Umbilical cord (tissue), 2 donors: ENCODE measurements around the gene PECR. TPM values are rescaled to one million over a fixed set of nuclear protein-coding genes. Genes with fewer than 3 reads are reported as not detected.
"Not testable (repeated sequence)": the region's sequence is repeated elsewhere in the genome, so short reads cannot be mapped to it uniquely, and the experiment has no call there.

ENCODE experiments used
- DNase-seq: peaks from one replicate; pipeline ENCODE4 v3.0.0-alpha.2; 2015; ENCODE audit warnings: low spot score
- total RNA-seq: library from RNA; depleted of rRNA; stranded (reverse); fragments of >200 nt; gene quantifications from one replicate; pipeline ENCODE4 v1.2.3, GENCODE V29; 2014; ENCODE audit warnings: low replicate concordance; ENCODE audit not compliant: insufficient read depth

The PECR gene
- total RNA-seq, 1 donor from 2014 or later: 1.7 TPM

DNA sequence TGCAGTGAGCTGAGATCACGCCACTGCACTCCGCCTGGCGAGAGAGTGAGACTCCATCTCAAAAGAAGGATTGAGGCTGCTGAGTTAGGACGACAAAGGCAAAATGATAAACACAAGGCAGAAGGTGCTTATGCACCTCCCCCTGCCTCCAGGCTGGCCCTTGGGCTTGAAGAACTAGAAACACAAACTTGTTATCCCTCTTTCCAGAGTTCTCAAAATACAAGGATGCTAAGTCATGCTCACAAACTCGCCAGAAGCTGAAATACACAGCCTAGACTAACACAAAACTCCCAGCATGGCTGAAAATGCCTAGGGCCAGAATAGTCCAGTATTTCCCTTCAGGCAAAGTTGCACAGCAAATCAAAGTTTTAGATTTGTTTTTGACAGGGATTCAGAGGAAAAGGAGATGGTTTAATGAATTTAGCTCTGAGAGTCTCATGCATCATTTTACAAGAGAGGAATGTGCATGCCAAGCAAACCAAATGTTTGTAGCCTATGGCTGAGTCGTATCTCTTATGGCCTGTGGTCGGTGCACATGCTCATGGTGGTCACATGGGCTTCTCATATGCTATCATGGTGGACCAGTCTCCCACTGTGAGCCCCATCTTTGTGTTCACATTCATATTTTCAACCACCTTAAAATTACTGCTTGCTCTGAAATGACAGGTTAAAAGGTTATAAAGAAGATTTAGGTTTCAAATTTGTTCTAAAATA lies 52.0 kb downstream of the PECR start:
- DNase-seq: no peak

DNA sequence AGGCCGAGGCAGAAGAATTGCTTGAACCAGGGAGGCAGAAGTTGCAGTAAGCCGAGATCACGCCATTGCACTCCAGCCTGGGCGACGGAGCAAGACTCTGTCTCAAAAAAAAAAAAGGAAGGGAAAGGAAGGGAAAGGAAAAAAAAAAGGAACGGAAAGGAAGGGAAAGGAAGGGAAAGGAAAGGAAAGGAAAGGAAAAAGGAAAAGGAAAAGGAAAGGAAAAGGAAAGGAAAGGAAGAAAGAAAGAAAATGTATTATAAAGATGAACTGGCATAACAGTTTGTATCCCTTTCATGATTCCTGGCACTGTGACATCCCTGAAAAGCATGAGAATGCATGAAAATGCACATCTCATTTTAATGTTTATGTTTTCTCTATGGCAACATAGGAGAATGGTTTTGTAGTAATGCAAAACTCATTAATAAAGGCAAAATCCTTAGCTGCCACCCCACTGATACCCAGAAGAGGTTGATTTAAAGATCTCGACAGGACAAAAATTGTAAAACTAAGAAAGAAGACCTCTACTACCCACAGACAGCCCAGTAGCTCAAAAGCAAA lies 56.8 kb downstream of the PECR start:
- DNase-seq: no peak

GRCh38 chr2:216023055-216023648 lies 58.5 kb downstream of the PECR start:
- peak; percentile 51 for DNase-seq

DNA sequence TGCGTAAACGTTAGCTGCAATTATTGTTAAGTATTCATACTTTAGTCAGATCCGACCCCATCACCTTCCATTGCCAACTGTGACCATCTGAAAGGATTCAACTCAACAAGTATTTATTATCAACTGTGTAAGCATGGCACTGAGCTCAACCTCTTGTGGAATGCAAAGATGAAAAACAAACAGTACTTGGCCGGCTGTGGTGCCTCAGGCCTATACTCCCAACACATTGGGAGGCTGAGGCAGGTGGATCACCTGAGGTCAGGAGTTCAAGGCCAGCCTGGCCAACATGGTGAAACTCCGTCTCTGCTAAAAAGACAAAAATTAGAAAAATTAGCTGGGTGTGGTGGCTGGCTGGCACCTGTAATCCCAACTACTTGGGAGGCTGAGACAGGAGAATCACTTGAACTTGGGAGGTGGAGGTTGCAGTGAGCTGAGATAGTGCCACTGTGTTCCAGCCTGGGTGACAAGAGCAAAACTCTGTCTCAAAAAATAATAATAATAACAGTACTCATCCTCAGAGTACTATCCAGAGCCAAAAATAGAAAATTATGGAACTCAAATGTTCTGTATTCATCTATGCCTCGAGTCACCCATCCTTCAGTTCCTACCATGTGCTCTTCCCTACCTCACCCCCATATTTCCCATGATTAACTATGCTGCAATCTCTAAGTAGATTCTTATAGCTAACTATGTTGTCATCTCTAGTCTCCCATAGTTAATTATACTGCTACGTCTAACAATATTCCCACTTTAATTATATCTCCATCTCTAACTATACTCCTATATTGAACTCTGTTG lies 59.6 kb downstream of the PECR start:
- DNase-seq: no peak

- no peak for DNase-seq
These were observed 62.9 kb downstream of the PECR start for GRCh38 chr2:216018709-216019108.

- DNase-seq: no peak
These were observed 64.2 kb downstream of the PECR start for GRCh38 chr2:216017365-216017764.

DNA sequence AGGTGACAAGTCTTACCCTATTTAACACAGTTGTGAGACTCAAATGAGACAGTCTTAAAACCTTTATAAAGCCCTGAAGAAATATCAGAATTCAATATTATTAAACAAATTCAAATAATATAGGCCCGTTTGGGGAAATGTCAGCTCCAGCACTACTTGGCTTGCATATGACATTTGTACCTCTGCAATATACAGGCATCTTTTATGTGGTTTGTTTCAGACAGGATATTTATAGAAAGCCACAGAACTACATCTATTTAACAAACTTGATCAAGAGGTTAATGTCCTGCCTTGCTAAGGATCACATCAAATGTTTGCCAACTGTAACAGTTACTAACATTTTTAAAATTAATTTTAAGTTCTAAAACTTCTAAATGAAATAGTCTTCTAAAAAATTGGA lies 65.0 kb downstream of the PECR start:
- no peak for DNase-seq

DNA sequence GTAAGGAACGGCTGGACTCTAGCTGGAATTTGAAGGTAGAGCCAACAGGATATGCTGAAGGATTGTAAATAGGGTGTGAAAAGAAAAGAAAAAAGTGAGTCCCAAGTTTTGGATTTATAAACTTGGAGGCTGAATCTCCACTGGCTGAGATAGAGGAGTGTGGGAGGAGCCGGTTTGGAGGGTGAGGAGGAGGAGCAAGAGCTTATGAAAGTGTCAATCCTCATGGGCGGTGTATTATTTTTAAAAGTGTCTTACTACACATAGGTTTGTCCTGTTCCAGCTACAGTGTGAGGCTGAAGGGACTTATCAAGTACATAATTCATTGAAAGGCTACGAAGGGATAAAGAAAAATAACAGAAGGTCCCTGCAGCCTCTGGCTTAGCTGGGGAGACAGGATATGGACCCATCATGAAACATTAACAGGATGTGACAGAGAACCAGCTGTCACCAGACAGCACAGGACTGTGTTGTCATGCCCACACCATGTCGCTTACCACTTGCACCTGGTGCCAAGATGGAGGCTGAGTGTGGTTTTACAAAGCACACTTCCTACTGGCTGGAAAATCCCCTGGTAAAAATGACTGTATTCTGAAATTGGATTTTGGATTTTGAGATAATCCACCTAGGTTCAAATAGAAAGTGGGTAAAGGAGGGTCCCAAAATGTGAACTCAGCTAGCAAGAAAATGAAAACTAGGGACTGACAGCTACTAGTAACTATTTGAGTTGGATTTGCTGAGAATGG lies 65.7 kb downstream of the PECR start:
- no peak for DNase-seq

GRCh38 chr2:216014986-216015385 lies 66.6 kb downstream of the PECR start:
- no peak for DNase-seq

GRCh38 chr2:216014006-216014405 lies 67.6 kb downstream of the PECR start:
- no peak for DNase-seq

DNA sequence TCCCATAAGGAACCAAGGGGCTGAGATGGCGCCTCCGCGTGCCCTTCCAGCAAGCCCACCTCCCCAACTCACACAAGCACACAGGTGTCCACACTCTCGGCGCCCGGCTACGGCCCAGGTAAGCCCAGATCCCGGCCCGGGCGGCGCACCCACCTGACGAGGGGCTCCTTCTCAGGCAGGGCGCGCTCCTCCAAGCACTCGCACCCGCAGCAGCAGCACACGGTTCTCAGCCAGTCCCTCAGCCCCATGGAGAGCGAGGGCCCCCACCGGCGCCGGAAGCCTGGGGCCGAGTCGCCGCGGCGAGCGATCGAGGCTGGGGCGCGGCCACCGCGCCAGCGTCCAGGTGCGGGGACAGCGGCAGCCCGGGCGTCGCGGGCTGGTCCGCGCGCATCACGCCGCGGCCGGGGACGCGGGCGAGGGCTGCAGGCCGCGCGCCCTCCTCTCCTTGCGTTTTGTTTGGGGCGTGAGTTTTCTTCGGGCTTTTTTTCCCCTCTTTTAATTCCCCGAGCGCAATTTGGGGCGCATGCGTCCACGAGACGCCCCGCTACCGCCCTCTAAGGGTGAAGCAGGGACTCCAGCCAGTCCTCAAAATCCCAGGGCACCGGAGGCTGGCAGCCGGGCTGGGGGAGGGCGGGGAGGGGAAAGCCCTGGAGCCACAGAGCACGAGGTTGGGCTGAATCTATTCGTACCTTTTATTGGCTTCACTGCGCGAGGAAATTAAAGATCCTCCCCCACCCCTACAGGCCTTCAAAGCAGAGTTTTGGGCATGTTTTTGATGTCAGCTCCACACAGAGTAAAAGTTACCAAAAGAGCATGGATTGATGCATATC lies 68.3 kb downstream of the PECR start, which contains the start of gene MREG:
Gene MREG, minus strand, starts transcription at position 472 of the 830 bp plus-strand sequence. Its CDS starts 224 bp downstream, at position 248.
- DNase-seq: peak; percentile 82

GRCh38 chr2:216012830-216013079 lies 68.9 kb downstream of the PECR start:
- DNase-seq: no peak

- DNase-seq: peak; percentile 44
These were observed 69.3 kb downstream of the PECR start for GRCh38 chr2:216012133-216012829.

DNA sequence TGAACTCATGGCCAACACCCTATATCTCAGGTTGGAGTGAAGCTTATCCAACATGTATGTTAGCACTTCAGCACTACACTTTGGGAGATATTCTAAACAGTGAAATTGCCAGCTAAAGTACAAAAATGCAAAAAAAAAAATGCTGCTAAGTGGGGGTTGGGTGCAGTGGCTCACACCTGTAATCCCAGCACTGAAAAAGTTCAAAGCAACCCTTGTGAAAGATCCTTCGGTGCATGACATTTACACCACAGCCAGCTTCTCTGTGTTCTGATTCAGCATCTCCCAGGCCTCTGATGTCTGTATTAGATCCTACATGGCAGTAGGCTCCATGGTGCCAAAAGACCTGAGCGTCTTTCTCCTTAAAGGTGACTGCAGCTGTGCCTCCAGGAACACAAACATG lies 72.4 kb downstream of the PECR start:
- DNase-seq: not testable (repeated sequence)

- no peak for DNase-seq
These were observed 73.2 kb downstream of the PECR start for GRCh38 chr2:216008387-216008786.

DNA sequence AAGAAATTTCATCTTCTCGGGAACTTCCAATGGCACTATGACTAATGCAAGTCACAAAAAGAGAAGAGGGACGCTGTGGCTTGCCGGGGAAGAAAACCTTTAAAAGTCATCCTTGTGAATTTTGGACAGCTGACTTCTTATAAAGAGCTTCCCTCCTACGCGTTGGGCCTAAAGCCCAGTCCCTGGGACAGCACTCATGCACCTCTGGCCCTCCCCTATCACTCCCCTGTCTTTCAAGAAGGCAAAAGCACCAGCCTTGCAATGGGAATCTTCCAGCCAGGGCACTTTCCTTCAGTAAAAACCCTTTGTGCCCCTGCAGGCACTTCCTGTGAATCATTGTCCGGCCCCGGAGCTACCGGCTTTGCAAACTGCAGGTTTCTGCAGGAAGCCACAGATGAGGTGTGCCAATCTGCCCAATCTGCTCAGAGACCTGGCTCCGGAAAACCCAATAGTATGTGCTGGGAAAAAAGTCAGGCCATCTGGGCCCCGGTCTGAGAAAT lies 75.4 kb downstream of the PECR start:
- no peak for DNase-seq

DNA sequence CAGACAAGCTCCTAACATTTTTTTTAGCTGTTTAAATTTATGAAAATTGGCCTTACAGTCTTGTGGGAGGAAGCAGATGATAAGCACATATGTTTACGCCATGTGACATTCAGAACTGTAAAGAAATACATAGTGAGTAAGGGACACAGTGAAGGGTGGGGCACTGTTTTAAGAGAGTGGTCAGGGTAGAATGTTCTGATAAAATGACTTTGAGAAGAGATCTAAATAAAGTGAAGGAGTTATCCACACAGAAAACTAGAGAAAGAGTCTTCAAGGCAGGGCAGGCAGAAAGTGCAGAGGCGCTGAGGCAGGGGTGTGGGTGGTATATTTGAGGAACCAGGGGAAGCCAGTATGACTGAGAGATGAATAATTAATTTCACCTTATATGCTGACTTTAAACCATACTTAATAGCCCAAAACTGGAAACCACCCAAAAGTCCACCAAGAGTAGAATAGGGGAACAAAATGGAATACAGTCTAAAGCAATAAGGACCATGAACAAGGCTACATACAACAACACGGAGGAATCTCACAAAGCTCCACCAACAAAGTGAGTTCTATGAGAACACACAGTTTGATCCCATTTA lies 76.8 kb downstream of the PECR start:
- no peak for DNase-seq

GRCh38 chr2:216003876-216004696 lies 77.5 kb downstream of the PECR start:
- no peak for DNase-seq

DNA sequence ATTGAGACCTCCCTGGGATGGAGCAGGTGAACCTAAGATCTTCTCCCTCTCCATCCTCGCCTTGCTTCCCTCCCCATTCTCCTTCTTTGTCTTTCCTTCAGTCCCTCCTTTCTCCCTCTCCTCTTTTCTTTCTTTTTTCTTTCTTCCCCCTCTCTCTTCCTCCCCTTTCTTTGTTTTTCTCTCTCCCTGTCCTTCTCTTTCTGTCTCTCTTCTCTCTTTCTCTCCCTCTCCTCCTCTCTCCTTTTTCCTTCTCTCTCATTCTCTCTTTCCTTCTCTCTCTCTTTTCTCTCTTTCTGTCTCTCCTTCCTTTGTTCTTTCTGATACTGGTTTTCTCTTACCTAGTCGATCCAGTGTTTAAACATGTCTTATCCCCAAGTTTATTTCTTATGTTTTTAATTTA lies 78.9 kb downstream of the PECR start:
- no peak for DNase-seq
